Esophagus squamous epithelium (tissue), 5 donors: ENCODE results near the gene TBPL1. TPM values are rescaled to one million over a fixed set of nuclear protein-coding genes. Genes with fewer than 3 reads are reported as not detected.

Experiments used
- DNase-seq: peaks from one replicate; lab custom pipeline; 2025; lab: John Stamatoyannopoulos, UW
- H3K27ac ChIP-seq, 4 donors: fragments of 200-600 bp; sonication (generic); one replicate each; pipeline ENCODE4 v1.5.1; 2016 to 2019; ENCODE audit warnings: mild to moderate bottlenecking in 1 of 4
- H3K27me3 ChIP-seq, 4 donors: fragments of 200-600 bp; sonication (generic); 1 replicate in 3 of 4; 2 replicates in 1 of 4; pipeline versions ENCODE4 v1.5.1 to v1.6.0; 2017 to 2021; ENCODE audit warnings: antibody characterized with exemption in 1 of 4
- H3K36me3 ChIP-seq, 3 donors: fragments of 200-600 bp; sonication (generic); one replicate each; pipeline ENCODE4 v1.5.1; 2016 to 2019
- H3K4me1 ChIP-seq, 3 donors: fragments of 200-600 bp; sonication (generic); one replicate each; pipeline ENCODE4 v1.5.1; 2017 to 2019
- H3K4me3 ChIP-seq, 4 donors: fragments of 200-600 bp; sonication (generic); 1 replicate in 3 of 4; 2 replicates in 1 of 4; pipeline ENCODE4 v1.5.1; 2016 to 2019; ENCODE audit warnings: mild to moderate bottlenecking in 2 of 4, moderate library complexity in 1 of 4
- H3K9me3 ChIP-seq, 3 donors: fragments of 200-600 bp; sonication (generic); one replicate each; pipeline ENCODE4 v1.5.1; 2016 to 2019
- CTCF ChIP-seq, 6 experiments: fragments of 450-650 bp in 4 of 6; fragments of 200-600 bp in 2 of 6; sonication (generic) in 2 of 6; IDR thresholded peaks; one replicate each; pipeline ENCODE4 v1.5.1; 2016 to 2019; ENCODE audit warnings: antibody characterized with exemption in 6 of 6, mild to moderate bottlenecking in 4 of 6, moderate library complexity in 4 of 6
- POLR2A ChIP-seq, 4 donors: fragments of 450-650 bp; IDR thresholded peaks; one replicate each; pipeline ENCODE4 v1.6.1; 2017; ENCODE audit warnings: antibody characterized with exemption in 4 of 4, mild to moderate bottlenecking in 4 of 4, moderate library complexity in 3 of 4
- WGBS, 2 donors: methylation state at CpG; one replicate each; pipeline ENCODE4 v1.1.5; 2018; 5-methylcytosine and 5-hydroxymethylcytosine counted together
- intact Hi-C: fragments of 100-400 bp; cut with DNase I; formaldehyde crosslinking; loops from one replicate; pipeline ENCODE4 v1.15.0; 2022
- total RNA-seq, 4 donors: library from RNA; depleted of rRNA; stranded (reverse); fragments of >200 nt; gene quantifications; one replicate each; pipeline ENCODE4 v1.1.0, GENCODE V29; 2016
- donor health status: DM: yes; HTN: yes; CAD: no.

The TBPL1 gene
- total RNA-seq, 4 donors from 2014 or later, result 9.0 to 27.5 (median 12.0) TPM

DNA sequence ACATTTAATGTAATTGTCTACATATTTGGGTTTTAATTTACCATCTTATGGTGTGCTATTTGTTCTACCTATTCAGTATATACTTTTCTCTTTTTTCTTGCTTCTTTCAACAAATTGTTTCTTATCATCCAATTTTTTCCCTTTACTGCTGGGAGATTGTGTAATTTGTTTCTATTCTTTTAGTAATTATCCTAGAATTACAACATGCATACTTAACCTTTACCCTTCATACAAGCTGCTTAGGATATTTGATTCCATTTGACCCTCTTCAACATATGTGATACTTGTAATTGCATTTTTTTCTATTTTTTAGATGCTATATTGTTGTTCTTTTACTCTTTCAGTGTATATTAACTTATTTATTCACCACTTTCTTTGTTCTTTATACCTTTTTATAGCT is 15.1 kb upstream of the TBPL1 start:
- no peaks in the 10 kb centered on the region for H3K36me3 ChIP-seq
- H3K9me3 ChIP-seq, result no peaks in the 10 kb centered on the region
- peaks cover 0 to 7% (median 0%) of the 10 kb centered on the region in 4 donors for H3K27me3 ChIP-seq
- no peak overlapping the region for H3K27ac ChIP-seq
- TF ChIP-seq POLR2A (IDR thresholded peaks at IDR 0.05) (no peak), CTCF (IDR thresholded peaks at IDR 0.05) (no peak)
- DNase-seq, result no peak
- no peaks in the 10 kb centered on the region for H3K4me1 ChIP-seq
- intact Hi-C loops, result no loop called here
- no peak overlapping the region for H3K4me3 ChIP-seq

DNA sequence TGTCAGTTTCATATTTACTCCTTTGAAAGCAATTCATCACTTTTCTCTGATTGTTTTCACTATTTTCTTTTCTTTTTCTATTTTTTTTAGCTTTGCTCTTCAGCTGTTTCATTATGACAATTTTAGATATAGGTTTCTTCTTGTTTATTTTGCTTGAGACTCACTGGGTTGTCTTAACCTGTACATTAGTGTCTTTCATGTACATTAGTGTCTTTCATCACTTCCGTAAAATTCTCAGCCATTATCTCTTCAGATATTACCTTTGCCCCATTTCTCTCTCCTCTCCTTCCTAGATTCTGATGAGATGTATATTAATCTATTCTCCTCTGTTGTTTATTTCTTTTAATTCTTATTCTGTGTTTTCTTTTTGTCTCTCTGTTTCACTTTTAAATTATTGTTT is 14.5 kb upstream of the TBPL1 start:
- WGBS, 2 donors, result 88 to 94% methylated on average over 1 of the region's 1 CpG
- DNase-seq, result no peak
- Histone ChIP-seq H3K27me3 (peaks cover 0 to 7% (median 0%) of the 10 kb centered on the region in 4 donors), H3K9me3 (no peaks in the 10 kb centered on the region), H3K4me3 (no peak overlapping the region), H3K27ac (no peak overlapping the region), H3K36me3 (no peaks in the 10 kb centered on the region), H3K4me1 (no peaks in the 10 kb centered on the region)
- intact Hi-C loops, result no loop called here
- TF ChIP-seq CTCF (IDR thresholded peaks at IDR 0.05), result no peak
- no peak for TF ChIP-seq POLR2A (IDR thresholded peaks at IDR 0.05)

GRCh38 chr6:133939778-133940667 is 13.0 kb upstream of the TBPL1 start:
- no peak for DNase-seq
- Histone ChIP-seq H3K9me3 (no peaks in the 10 kb centered on the region), H3K27me3 (peaks cover 0 to 7% (median 0%) of the 10 kb centered on the region in 4 donors), H3K4me1 (no peaks in the 10 kb centered on the region), H3K27ac (no peak overlapping the region), H3K36me3 (no peaks in the 10 kb centered on the region), H3K4me3 (no peak overlapping the region)
- whole genome bisulfite sequencing, 2 donors, result 56% methylated on average over 8 of the region's 8 CpGs
- TF ChIP-seq POLR2A (IDR thresholded peaks at IDR 0.05) (no peak), CTCF (IDR thresholded peaks at IDR 0.05) (no peak)
- intact Hi-C loops, result no loop called here

DNA sequence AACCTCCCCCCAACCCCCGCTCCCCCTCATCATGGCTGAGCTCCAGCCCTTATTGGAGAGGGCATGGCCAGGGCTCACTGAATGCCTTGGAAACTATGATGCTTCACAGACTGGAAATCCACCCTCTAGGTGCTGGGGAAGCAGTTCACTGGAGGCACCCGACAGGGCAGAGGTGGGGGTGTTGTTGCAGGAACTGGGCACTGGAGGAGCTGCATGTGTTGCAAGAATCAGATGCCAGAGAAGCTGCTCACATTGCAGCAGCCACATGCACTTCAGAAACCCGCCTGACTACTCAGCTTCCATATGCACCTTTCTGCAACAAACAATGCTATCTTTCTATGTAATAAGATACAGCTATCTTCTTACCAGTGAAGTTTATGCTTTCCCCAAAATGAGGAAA is 7.9 kb upstream of the TBPL1 start:
- TF ChIP-seq CTCF (IDR thresholded peaks at IDR 0.05) (no peak), POLR2A (IDR thresholded peaks at IDR 0.05) (no peak)
- intact Hi-C loops, result no loop called here
- H3K36me3 ChIP-seq, result no peaks in the 10 kb centered on the region
- 77 to 79% methylated on average over 2 of the region's 3 CpGs for WGBS, 2 donors
- no peaks in the 10 kb centered on the region for H3K9me3 ChIP-seq
- H3K27ac ChIP-seq, result no peak overlapping the region
- no peak for DNase-seq
- H3K4me3 ChIP-seq, result no peak overlapping the region
- H3K4me1 ChIP-seq, result no peaks in the 10 kb centered on the region
- peaks cover 0 to 7% (median 0%) of the 10 kb centered on the region in 4 donors for H3K27me3 ChIP-seq

- Histone ChIP-seq H3K4me3 (no peak overlapping the region), H3K27ac (no peak overlapping the region), H3K4me1 (peaks cover 0 to 11% (median 5%) of the 10 kb centered on the region in 3 donors), H3K27me3 (peaks cover 0 to 1% (median 0%) of the 10 kb centered on the region in 4 donors), H3K36me3 (no peaks in the 10 kb centered on the region), H3K9me3 (no peaks in the 10 kb centered on the region)
- DNase-seq, result no peak
- TF ChIP-seq POLR2A (IDR thresholded peaks at IDR 0.05) (no peak), CTCF (IDR thresholded peaks at IDR 0.05) (no peak)
- WGBS, 2 donors, result 40 to 55% methylated on average over 1 of the region's 1 CpG
- intact Hi-C loops, result no loop called here
Measured at GRCh38 chr6:133947302-133947900, 5.6 kb upstream of the TBPL1 start.
